ENCODE data around the gene GNAS-AS1. TPM values are rescaled to one million over a fixed set of nuclear protein-coding genes. Genes with fewer than 3 reads are reported as not detected.

Gene GNAS-AS1
- total RNA-seq, 1 donor from 2014 or later: 0.97 TPM

- intact Hi-C loops (cut with DNase I): no loop called here
- no peak for ATAC-seq
- DNase-seq: no peak
- Histone ChIP-seq H3K36me3 (peaks cover 31% of the 10 kb centered on the region), H3K27ac (no peak overlapping the region), H3K4me3 (no peak overlapping the region), H3K9me3 (no peaks in the 10 kb centered on the region), H3K27me3 (ENCODE audit: low read depth) (no peaks in the 10 kb centered on the region), H3K4me1 (peaks cover 77% of the 10 kb centered on the region)
- no peak for TF ChIP-seq CTCF (IDR thresholded peaks at IDR 0.05)
Observed at GRCh38 chr20:58896820-58897219, 46.1 kb upstream of the GNAS-AS1 start.

GRCh38 chr20:58895448-58896180 is 44.9 kb upstream of the GNAS-AS1 start:
- DNase-seq: no peak
- intact Hi-C loops (cut with DNase I): no loop called here
- no peaks in the 10 kb centered on the region for H3K27me3 ChIP-seq (ENCODE audit: low read depth)
- peaks cover 25% of the 10 kb centered on the region for H3K36me3 ChIP-seq
- H3K27ac ChIP-seq: no peak overlapping the region
- no peaks in the 10 kb centered on the region for H3K9me3 ChIP-seq
- no peak for ATAC-seq
- TF ChIP-seq CTCF (IDR thresholded peaks at IDR 0.05): no peak
- H3K4me1 ChIP-seq: peaks cover 71% of the 10 kb centered on the region
- H3K4me3 ChIP-seq: no peak overlapping the region

- H3K4me3 ChIP-seq: peak overlapping the region; percentile 6
- H3K9me3 ChIP-seq: no peaks in the 10 kb centered on the region
- peaks cover 64% of the 10 kb centered on the region for H3K4me1 ChIP-seq
- DNase-seq (no peak), ATAC-seq (no peak)
- no peak overlapping the region for H3K27ac ChIP-seq
- no peak for TF ChIP-seq CTCF (IDR thresholded peaks at IDR 0.05)
- no peaks in the 10 kb centered on the region for H3K27me3 ChIP-seq (ENCODE audit: low read depth)
- peaks cover 19% of the 10 kb centered on the region for H3K36me3 ChIP-seq
- intact Hi-C loops (cut with DNase I): no loop called here
Observed at GRCh38 chr20:58894652-58895447, 44.1 kb upstream of the GNAS-AS1 start.

- peak overlapping the region; percentile 70 for H3K4me3 ChIP-seq
- intact Hi-C loops (cut with DNase I): no loop called here
- H3K27ac ChIP-seq: no peak overlapping the region
Observed at GRCh38 chr20:58893355-58894120, 42.8 kb upstream of the GNAS-AS1 start.

More at GRCh38 chr20:58893355-58894120, 42.8 kb upstream of the GNAS-AS1 start:
- ATAC-seq (no peak), DNase-seq (no peak)
- H3K4me1 ChIP-seq: peaks cover 58% of the 10 kb centered on the region
- peaks cover 11% of the 10 kb centered on the region for H3K36me3 ChIP-seq
- H3K27me3 ChIP-seq (ENCODE audit: low read depth): no peaks in the 10 kb centered on the region
- no peaks in the 10 kb centered on the region for H3K9me3 ChIP-seq
- no peak for TF ChIP-seq CTCF (IDR thresholded peaks at IDR 0.05)
